OCI-LY1 (cell line): Measurements from ENCODE around the gene INPPL1.

Experiments
- H2AFZ ChIP-seq: fragments of 200-600 bp; sonication (generic), shearing (Covaris generic); 2 replicates; pipeline ENCODE4 v1.6.0; 2014; ENCODE audit warnings: antibody characterized with exemption, mild to moderate bottlenecking, low read length
- H3F3A ChIP-seq: fragments of 200-600 bp; sonication (generic), shearing (Covaris generic); 2 replicates; pipeline ENCODE4 v1.6.0; 2014; ENCODE audit warnings: mild to moderate bottlenecking, antibody characterized with exemption, low read length, moderate library complexity; ENCODE audit not compliant: insufficient read depth
- H3K27ac ChIP-seq: fragments of 200-600 bp; sonication (generic); 2 replicates; pipeline ENCODE4 v1.5.1; 2014; ENCODE audit warnings: low read length, mixed run types, mild to moderate bottlenecking, low read depth; ENCODE audit not compliant: poor library complexity, severe bottlenecking
- H3K27me3 ChIP-seq: fragments of 200-600 bp; sonication (generic); 2 replicates; pipeline ENCODE4 v1.6.0; 2014; ENCODE audit warnings: antibody characterized with exemption, mild to moderate bottlenecking, low read length, moderate library complexity; ENCODE audit not compliant: insufficient read depth
- H3K36me3 ChIP-seq: fragments of 200-600 bp; sonication (generic); 2 replicates; pipeline ENCODE4 v1.6.1; 2014; ENCODE audit warnings: mild to moderate bottlenecking, antibody characterized with exemption, low read length, moderate library complexity, mixed read lengths; ENCODE audit not compliant: insufficient read depth
- H3K4me1 ChIP-seq: fragments of 200-600 bp; sonication (generic); 2 replicates; pipeline ENCODE4 v1.5.1; 2014; ENCODE audit warnings: mild to moderate bottlenecking, low read length, moderate library complexity; ENCODE audit not compliant: insufficient read depth, severe bottlenecking
- H3K4me2 ChIP-seq: fragments of 200-600 bp; sonication (generic), shearing (Covaris generic); 2 replicates; pipeline ENCODE4 v1.6.1; 2014; ENCODE audit warnings: low read length
- H3K4me3 ChIP-seq: fragments of 200-600 bp; sonication (generic); 2 replicates; pipeline ENCODE4 v1.5.1; 2014; ENCODE audit warnings: low read length, low read depth, mild to moderate bottlenecking, mixed read lengths; ENCODE audit not compliant: poor library complexity, severe bottlenecking
- H3K79me2 ChIP-seq: fragments of 200-600 bp; shearing (Covaris generic); 2 replicates; pipeline ENCODE4 v1.6.1; 2016; ENCODE audit warnings: mixed run types, low read length, mixed read lengths; ENCODE audit not compliant: insufficient read depth
- H3K9ac ChIP-seq: fragments of 200-600 bp; sonication (generic), shearing (Covaris generic); 2 replicates; pipeline ENCODE4 v1.6.1; 2014; ENCODE audit warnings: mild to moderate bottlenecking, low read length, mixed read lengths
- H3K9me2 ChIP-seq: fragments of 200-600 bp; sonication (generic), shearing (Covaris generic); 2 replicates; pipeline ENCODE4 v1.6.1; 2014; ENCODE audit warnings: low read depth, mild to moderate bottlenecking, low read length, mixed read lengths
- H3K9me3 ChIP-seq: fragments of 200-600 bp; shearing (Covaris generic); 2 replicates; pipeline ENCODE4 v1.6.1; 2014; ENCODE audit warnings: low read length, mixed read lengths
- H4K20me1 ChIP-seq: fragments of 200-600 bp; sonication (generic), shearing (Covaris generic); 2 replicates; pipeline ENCODE4 v1.6.0; 2016; ENCODE audit warnings: mild to moderate bottlenecking, low read length; ENCODE audit not compliant: insufficient read depth
- EZH2 ChIP-seq: fragments of 200-600 bp; sonication (generic), shearing (Covaris generic); IDR thresholded peaks from 2 replicates; pipeline ENCODE4 v1.8.0; 2017; ENCODE audit warnings: borderline replicate concordance, mixed run types, mild to moderate bottlenecking, antibody characterized with exemption, low read length, moderate library complexity, mixed read lengths
- TF ChIP-seq, protein P1 (sequence below): fragments of 200-600 bp; sonication (generic), shearing (Covaris generic); IDR thresholded peaks from 2 replicates; pipeline ENCODE4 v1.5.1; 2017; ENCODE audit warnings: mild to moderate bottlenecking, antibody characterized with exemption, low read length, moderate library complexity, mixed read lengths

The INPPL1 gene

DNA sequence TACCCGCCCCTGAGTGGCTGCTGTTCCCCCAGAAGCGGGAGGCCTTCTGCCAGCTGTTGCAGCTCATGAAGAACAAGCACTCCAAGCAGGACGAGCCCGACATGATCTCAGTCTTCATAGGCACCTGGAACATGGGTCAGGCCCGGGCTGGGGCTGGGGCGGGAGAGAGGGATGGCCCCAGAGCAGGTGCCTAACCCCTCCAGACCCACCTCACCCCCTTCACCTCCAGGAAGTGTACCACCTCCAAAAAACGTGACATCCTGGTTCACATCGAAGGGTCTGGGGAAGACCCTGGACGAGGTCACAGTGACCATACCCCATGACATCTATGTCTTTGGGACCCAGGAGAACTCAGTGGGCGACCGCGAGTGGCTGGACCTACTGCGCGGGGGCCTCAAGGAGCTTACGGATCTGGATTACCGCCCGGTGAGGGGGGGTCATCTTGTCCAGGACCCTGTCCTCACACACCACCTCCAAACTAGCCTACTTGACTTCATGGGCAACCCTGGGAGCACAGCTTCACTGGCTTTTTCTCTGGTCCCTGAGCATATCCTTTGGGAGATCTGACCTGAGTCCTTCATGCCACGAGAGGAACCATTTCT is 6.3 kb downstream of the INPPL1 start:
- peaks cover 75% of the 10 kb centered on the region for H3K36me3 ChIP-seq

DNA sequence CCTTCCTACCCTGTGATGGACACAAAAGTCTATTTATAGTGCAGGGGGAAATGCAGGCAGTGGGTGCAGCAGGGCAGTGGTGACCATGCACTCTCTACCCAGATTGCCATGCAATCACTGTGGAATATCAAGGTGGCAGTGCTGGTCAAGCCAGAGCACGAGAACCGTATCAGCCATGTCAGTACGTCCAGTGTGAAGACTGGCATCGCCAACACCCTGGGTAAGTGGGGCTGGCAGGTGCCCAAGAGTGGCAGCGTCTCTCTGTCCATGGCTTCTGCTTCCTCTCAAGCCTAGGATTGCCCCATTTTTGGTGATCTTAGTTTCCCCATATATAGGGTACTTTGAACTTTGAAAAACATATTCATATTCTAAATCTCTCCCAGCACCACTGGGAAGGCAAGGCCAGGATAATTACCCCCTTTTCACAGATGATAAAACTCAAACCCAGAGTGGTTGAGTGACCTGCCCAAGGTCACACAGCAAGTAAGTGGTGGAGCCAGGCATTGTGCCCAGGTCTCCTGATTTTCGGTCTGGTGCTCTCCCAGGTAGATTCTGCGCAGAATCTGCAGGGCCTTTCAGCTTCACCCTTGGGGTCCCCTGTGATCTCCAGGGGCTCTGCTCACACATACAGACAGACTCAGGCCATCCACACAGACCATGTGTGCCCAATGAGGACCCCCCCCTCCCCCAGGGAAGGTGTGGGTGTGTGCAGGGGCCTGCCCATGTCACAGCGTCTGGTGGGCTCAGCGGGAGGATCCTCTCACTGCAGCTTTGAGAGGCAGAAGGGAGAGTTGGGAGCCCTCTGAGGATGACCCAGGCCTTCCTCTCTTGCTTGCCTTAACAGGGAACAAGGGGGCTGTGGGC is 7.1 kb downstream of the INPPL1 start:
- Histone ChIP-seq H3K27ac (no peak overlapping the region), H3F3A (no peaks in the 10 kb centered on the region), H3K79me2 (no peaks in the 10 kb centered on the region), H3K9me2 (no peaks in the 10 kb centered on the region), H3K4me2 (no peak overlapping the region), H3K36me3 (peaks cover 83% of the 10 kb centered on the region), H3K9ac (no peak overlapping the region), H3K4me3 (no peak overlapping the region), H3K9me3 (no peaks in the 10 kb centered on the region), H3K27me3 (no peaks in the 10 kb centered on the region), H2AFZ (no peak overlapping the region), H3K4me1 (peaks cover 16% of the 10 kb centered on the region), H4K20me1 (no peaks in the 10 kb centered on the region)
- TF ChIP-seq, protein P1, sequence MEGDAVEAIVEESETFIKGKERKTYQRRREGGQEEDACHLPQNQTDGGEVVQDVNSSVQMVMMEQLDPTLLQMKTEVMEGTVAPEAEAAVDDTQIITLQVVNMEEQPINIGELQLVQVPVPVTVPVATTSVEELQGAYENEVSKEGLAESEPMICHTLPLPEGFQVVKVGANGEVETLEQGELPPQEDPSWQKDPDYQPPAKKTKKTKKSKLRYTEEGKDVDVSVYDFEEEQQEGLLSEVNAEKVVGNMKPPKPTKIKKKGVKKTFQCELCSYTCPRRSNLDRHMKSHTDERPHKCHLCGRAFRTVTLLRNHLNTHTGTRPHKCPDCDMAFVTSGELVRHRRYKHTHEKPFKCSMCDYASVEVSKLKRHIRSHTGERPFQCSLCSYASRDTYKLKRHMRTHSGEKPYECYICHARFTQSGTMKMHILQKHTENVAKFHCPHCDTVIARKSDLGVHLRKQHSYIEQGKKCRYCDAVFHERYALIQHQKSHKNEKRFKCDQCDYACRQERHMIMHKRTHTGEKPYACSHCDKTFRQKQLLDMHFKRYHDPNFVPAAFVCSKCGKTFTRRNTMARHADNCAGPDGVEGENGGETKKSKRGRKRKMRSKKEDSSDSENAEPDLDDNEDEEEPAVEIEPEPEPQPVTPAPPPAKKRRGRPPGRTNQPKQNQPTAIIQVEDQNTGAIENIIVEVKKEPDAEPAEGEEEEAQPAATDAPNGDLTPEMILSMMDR, result no peak
- no peak for TF ChIP-seq EZH2

More for the DNA sequence above, 6.3 kb downstream of the INPPL1 start:
- Histone ChIP-seq H2AFZ (no peak overlapping the region), H3K9me3 (no peaks in the 10 kb centered on the region), H4K20me1 (no peaks in the 10 kb centered on the region), H3F3A (no peaks in the 10 kb centered on the region), H3K9ac (no peak overlapping the region), H3K4me2 (no peak overlapping the region), H3K27me3 (no peaks in the 10 kb centered on the region), H3K4me1 (peaks cover 24% of the 10 kb centered on the region), H3K9me2 (no peaks in the 10 kb centered on the region), H3K79me2 (no peaks in the 10 kb centered on the region), H3K27ac (no peak overlapping the region), H3K4me3 (no peak overlapping the region)
- no peak for TF ChIP-seq EZH2
- TF ChIP-seq, protein P1, result no peak

DNA sequence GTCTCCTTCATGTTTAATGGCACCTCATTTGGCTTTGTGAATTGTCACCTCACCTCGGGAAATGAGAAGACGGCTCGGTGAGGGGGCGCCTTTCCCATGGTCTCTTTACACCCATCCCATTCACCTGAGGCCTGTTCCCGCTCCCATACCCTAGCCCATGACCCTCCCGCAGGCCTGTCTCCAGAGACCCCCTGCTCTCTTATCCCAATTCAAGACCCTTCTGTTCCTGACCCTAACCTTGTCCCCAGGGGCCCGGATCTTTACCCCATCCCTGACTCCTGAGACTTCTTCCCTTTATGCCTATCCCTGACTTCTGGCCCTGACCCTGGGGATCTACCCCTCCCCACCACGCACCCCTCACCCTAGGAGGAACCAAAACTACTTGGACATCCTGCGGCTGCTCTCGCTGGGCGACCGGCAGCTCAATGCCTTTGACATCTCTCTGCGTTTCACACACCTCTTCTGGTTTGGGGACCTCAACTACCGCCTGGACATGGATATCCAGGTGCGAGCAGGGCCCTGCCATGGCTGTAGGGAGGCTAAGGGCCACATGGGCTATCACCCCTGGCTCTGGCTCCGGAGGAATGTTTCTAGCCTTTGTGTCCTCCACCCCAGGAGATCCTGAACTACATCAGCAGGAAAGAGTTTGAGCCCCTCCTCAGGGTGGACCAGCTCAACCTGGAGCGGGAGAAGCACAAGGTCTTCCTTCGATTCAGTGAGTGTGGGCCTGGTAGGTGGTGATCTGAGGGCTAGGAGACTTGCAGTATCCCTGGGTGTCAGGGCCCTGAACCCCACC is 7.9 kb downstream of the INPPL1 start:
- no peaks in the 10 kb centered on the region for H4K20me1 ChIP-seq
- H3K9me3 ChIP-seq, result no peaks in the 10 kb centered on the region
- no peak overlapping the region for H2AFZ ChIP-seq
- no peak overlapping the region for H3K9ac ChIP-seq
- TF ChIP-seq EZH2, result no peak
- TF ChIP-seq, protein P1, result no peak
- no peaks in the 10 kb centered on the region for H3K27me3 ChIP-seq
- H3K4me1 ChIP-seq, result peaks cover 8% of the 10 kb centered on the region
- no peak overlapping the region for H3K27ac ChIP-seq
- H3F3A ChIP-seq, result no peaks in the 10 kb centered on the region
- H3K4me2 ChIP-seq, result no peak overlapping the region
- H3K4me3 ChIP-seq, result no peak overlapping the region
- H3K36me3 ChIP-seq, result peaks cover 91% of the 10 kb centered on the region
- H3K9me2 ChIP-seq, result no peaks in the 10 kb centered on the region
- no peaks in the 10 kb centered on the region for H3K79me2 ChIP-seq
